Pulmonary artery endothelial cell (primary cell): ENCODE results near the gene RAB11FIP2. TPM values are rescaled to one million over a fixed set of nuclear protein-coding genes. Genes with fewer than 3 reads are reported as not detected.

Experiments used
- DNase-seq: peaks from one replicate; pipeline ENCODE4 v3.0.0-alpha.2; 2011; ENCODE audit warnings: low read depth, low spot score
- total RNA-seq: library from RNA; depleted of rRNA; stranded (reverse); fragments of >200 nt; gene quantifications from 2 replicates; pipeline ENCODE4 v1.2.3, GENCODE V29; 2014

The RAB11FIP2 gene
- total RNA-seq, 1 donor from 2014 or later: 8.3 TPM

GRCh38 chr10:117983961-117984360 is 62.8 kb downstream of the RAB11FIP2 start:
- no peak for DNase-seq

DNA sequence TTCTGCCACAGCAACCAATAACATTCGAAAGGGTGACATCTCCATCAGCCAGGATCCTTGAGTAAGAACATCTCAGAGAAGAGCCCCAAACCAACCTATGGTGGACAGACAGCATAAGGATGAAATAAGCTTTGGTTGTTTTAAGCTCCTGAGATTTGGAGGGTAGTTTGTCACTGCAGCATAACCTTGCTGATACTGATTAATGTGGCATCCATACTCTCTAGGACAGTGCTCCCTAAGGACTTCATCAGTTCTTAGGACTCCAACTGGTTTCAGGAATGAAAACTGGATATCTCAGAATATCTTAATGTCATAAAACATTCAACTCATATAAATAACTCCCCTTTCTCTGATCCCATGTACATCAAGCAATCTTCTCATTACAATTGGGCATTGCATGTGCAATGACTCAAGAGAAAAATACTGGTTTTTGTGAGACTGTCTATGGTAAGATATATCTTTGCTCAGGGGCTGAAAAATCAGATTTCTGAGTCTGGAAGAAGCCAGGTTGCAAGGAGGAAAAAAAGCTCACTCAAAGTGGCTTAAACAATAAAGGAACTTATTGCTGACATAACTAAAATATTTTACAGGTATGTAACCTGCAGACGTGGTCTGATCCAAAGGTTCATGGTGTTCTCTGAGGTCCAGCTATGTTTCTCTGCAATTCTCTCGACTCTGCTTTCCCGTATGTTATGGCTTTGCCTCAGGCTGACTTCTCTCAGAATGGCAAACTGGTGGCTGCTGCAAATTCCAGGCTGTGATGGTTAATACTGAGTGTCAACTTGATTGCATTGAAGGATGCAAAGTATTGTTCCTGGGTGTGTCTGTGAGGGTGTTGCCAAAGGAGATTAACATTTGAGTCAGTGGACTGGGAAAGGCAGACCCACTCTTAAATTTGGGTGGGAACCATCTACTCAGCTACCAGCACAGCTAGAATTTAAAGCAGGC is 65.7 kb downstream of the RAB11FIP2 start:
- DNase-seq: no peak

DNA sequence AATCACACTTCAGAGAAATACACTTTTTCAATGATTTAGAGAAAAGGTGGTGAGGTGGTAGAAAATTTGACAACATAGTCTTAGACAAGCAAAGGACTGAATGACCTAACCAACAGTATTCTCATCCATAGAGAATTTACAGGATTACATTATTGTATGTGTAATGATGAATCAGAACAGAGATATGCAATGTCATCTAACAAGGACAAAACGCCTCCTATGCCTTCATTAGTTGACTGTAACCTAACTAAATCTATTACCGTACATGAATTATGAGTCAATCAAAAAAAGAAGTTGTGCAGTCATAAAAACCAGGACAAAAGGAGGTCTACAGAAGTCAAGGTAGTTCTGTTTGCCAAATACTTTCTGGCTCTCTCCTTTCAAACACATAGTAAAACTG is 66.5 kb downstream of the RAB11FIP2 start:
- no peak for DNase-seq

DNA sequence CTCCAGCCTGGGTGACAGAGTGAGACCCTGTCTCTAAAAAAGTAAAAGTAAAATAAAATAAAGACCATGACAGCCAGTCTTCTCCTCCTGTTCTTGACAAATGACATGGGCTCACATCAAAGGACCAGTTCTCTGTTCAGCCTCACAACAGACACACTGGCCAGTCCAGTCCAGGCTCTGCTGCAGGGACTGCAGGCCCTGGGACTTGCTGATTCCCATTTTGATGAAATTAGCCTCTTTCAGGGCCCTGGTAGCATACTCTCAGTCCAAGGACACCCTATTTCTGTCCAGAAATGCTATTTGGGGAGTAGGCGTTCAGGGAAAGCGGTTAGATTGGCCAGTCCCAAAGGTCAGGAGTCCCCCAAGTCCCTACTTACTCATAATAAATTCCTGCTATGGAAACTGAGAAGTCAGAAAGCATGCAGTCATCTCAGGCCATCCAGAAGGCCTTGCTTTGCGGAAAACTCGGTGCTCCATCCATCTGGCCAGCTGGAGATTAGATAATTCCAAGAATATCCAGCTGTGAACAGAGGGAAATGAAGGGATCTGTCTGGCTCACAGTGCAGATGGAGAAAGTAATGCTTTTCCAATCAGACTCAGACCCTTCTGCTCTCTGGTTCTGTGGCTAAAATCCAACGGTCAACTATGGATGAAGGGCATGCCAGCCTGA is 74.4 kb downstream of the RAB11FIP2 start:
- no peak for DNase-seq

- no peak for DNase-seq
Observed at GRCh38 chr10:117970962-117971361, 75.8 kb downstream of the RAB11FIP2 start.

GRCh38 chr10:117969592-117969991 is 77.1 kb downstream of the RAB11FIP2 start:
- DNase-seq: no peak

- no peak for DNase-seq
Observed at GRCh38 chr10:117968354-117969182, 78.2 kb downstream of the RAB11FIP2 start.

DNA sequence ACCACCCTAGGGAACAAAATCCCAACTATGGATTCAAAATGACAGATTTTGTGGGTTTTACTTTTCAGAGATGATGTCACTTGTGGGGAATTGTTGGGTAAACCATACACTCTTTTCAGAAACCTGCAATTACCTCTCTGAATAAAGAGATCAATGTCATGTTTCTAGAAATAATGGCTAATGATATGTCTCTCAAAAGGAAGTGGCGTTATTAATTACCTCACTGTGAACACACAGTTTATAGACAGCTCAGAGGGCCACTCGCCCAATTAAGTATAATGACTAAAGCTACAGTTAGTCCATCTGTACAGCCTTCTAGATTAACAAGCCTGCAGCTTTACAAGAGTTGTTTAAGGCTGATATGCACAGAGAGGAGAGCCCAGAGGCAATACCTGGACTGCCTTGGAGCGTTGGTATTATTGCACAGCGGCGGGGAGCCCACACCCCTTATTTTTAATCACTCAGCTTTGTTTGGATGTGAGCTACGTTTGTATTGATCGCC is 79.5 kb downstream of the RAB11FIP2 start:
- no peak for DNase-seq

DNA sequence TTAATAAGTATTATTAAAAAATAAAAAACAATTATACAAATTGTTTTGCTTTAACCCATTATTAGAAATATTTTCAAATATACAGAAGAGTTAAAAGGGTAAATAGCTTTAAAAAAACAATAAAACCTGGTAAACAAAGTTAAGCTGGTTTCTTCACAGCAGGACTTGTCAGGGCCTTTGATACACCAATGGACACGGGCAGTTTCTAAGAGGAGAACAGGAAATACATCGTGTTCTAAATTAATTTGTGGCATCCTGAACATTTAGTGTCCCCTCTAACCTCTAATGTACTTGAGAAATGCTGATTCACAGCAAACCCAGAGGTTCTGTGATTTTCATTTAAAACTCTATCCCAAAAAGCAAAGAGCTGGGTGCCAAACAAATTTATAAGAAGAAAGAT is 80.8 kb downstream of the RAB11FIP2 start:
- DNase-seq: no peak

DNA sequence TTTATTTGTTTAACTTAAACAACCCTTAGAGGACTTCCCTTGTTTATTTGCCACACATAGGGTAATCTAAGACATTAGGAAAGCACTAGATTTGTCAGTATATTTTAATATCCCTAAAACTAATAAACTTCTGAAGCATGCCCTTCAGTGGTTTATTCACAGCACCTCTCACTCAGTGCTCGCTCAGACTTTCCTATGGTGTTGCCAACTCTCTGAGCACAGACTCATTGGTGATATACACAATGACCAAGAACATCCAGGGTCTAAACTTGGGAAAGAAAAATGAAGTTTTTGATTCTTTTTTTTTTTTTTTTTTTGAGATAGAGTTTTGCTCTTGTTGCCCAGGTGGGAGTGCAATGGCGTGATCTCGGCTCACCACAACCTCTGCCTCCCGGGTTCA is 82.2 kb downstream of the RAB11FIP2 start:
- no peak for DNase-seq

DNA sequence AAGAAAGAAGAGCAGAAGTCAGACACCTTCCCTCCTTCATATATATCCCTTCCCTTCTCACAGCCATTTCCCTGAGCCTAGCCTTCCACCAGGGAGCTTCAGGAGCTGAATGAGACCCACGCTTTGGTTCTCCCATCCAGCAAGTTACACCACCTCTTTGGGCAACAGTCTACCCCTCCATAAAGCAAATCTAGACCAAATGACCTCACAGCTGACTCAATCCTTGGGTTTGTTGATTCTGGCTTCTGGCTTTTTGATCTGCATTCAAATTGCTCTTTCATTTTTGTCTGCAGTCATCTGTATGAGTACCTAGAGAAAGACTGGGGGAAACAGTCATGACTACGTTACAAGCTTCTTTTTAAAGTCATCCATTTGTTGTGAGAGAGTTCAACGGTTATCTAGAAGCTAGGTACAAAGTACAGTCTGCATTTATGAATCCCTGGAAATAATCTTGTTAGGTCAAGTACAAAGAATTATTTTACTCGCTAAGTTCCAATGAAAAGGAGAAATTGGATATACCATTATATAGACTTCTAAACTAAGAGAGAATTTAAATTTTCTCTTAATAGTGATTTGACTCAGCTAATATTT is 86.3 kb downstream of the RAB11FIP2 start:
- DNase-seq: no peak

- DNase-seq: no peak
Observed at GRCh38 chr10:117956972-117957371, 89.8 kb downstream of the RAB11FIP2 start.

GRCh38 chr10:117955176-117955575 is 91.6 kb downstream of the RAB11FIP2 start:
- no peak for DNase-seq
